Kidney capillary endothelial cell (primary cell): ENCODE data around the gene PARD3B.

ENCODE experiments used
- DNase-seq: peaks from one replicate; pipeline ENCODE4 v3.0.0-alpha.2; 2018; ENCODE audit warnings: low spot score

The PARD3B gene

GRCh38 chr2:204763974-204764703 lies 218.9 kb downstream of the PARD3B start:
- DNase-seq = no peak

DNA sequence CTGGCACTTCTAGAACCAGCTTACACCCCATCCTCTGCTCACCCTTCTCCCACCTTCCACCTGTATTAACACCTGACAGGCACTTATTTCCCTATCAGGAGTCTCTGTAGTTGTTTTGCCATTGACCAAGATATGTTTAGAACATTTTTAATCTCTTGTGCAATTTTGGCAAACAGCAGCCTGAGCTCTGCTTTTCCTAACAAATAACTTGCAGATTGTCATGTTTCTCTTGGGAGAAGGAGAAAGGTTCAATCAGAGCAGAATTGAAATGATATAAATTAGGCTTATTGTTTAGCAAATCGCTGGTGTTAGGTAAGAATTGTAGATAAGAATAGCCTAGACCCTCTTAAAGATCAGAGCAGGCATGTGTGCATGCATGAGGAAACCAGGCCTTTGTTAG lies 225.5 kb downstream of the PARD3B start:
- DNase-seq = no peak

DNA sequence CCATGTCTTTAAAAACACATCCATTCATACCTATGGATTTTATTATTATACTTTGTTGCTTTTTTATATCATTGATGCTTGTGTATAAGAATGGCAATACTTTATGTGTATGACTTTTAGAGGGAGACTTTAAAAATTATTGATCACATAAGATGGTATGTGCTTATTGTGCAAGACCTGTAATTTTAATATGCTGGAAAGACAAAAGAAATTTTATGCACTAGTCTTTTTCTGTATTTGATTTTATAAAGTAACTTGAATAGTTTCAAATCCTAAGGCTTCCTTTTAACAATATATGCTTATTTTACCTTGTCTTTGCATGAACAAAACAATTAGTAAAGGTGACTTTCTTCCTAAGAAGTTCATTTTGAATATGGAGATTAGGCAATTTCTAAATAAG lies 226.4 kb downstream of the PARD3B start:
- no peak for DNase-seq

GRCh38 chr2:204772546-204772945 lies 227.3 kb downstream of the PARD3B start:
- DNase-seq = no peak

DNA sequence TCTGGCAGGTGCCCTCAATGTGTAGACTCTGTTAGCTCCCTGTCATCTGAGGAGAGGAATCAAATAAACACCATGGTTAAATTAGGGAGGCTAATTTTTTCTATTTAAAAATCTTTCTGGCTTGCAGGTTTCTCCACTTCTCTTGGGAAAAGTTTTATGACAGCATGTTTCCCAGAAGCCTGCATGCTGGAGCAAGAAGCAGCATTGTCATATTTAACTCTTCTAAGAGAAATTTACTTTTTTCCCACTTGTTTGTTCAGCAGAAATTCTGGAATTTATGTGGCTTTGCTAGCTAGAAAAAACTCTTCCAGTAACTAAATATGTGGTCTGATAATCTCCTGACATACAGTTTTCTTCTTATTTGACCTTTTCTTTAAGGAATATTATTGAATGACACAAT lies 230.5 kb downstream of the PARD3B start:
- DNase-seq = no peak

GRCh38 chr2:204776781-204777559 lies 231.7 kb downstream of the PARD3B start:
- DNase-seq = no peak

- DNase-seq = no peak
Measured at GRCh38 chr2:204779771-204780170, 234.5 kb downstream of the PARD3B start.

GRCh38 chr2:204781941-204782340 lies 236.7 kb downstream of the PARD3B start:
- no peak for DNase-seq

GRCh38 chr2:204790076-204790475 lies 244.8 kb downstream of the PARD3B start:
- DNase-seq = no peak

DNA sequence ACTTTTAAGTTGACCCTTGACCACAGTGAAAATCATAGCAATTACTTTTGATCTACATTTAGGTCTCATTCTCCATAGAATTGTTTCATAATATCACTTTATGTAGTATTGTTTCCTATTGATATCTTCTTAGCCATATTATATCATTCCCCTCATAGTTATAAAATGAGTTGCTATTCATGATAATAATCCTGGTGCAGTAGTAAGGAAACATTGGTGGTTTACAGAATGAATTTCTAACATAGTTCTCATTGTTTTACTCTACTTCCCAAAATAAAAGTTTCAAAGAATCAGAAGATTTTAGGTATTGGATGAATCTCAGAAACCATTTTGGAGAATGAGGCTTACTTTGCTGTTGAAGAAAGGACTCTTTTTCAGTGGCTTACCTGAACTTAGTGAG lies 246.0 kb downstream of the PARD3B start:
- no peak for DNase-seq

DNA sequence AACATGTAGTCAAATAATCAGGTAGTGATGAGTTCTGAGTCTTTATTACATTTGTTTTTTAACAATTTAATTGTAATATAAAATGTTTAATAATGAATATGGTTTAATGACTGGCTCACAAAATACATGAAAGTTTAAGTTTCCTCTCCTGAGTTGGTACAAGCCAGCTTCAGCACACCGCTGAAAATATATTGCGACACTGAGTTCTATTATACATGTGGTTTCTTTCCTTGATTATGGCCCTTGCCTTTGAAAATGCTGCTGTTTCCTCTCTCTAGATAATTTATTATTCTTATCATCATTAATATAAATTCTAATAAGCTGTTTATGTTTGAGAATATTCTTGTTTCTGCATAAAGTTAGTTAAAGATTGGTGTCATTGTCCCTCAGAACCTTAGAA lies 249.3 kb downstream of the PARD3B start:
- DNase-seq = peak; percentile 4

GRCh38 chr2:204795156-204795555 lies 249.9 kb downstream of the PARD3B start:
- peak; percentile 90 for DNase-seq

- no peak for DNase-seq
Measured at GRCh38 chr2:204796581-204796980, 251.3 kb downstream of the PARD3B start.

DNA sequence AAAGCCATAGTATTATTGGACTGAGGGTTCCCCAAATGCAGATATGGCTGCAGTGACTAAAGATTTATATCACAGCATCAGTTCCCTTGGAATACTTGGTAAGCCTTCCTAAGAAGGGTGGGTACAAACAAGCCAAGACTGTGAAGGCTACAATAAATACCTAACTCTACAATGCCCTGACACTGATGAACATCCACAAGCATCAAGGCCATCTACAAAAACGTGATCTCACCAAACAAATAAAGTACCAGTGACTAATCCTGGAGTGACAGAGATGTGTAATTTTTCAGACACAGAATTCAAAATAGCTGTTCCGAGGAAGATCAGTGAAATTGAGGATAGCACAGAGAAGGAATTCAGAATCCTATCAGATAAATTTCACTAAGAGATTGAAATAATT lies 254.5 kb downstream of the PARD3B start:
- no peak for DNase-seq

DNA sequence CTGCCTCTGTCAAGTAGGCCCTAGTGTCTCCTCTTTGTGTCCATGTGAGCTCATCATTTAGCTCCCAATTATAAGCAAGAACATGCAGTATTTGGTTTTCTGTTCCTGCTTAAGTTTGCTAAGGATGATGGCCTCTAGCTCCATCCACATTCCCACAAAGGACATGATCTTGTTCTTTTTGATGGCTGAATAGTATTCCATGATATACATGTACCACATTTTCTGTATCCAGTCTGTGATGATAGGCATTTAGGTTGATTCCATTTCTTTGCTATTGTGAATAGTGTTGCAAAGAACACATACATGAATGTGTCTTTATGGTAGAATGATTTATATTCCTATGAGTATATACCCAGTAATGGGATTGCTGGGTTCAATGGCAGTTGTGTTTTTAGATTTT lies 263.2 kb downstream of the PARD3B start:
- DNase-seq = no peak

- DNase-seq = peak; percentile 47
Measured at GRCh38 chr2:204824751-204825453, 279.6 kb downstream of the PARD3B start.

DNA sequence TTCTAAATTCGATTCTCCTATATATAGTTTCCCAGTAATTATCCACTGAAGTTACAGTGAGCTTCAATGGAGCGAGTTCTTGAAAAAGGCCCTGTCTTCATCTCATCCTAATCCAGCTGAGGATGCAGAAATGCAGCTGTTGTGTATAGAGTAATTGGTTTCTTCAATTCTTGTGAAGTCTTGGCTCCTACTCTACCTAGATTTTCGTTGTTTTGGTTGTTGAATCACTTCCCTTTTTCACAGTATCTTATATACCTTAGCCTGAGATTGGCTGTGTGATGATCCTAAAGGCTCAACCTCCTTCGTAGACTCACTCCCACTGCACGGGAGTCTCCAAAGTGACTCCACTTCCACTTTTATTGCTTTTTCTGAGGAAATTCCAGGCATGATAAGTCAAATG lies 280.4 kb downstream of the PARD3B start:
- no peak for DNase-seq

DNA sequence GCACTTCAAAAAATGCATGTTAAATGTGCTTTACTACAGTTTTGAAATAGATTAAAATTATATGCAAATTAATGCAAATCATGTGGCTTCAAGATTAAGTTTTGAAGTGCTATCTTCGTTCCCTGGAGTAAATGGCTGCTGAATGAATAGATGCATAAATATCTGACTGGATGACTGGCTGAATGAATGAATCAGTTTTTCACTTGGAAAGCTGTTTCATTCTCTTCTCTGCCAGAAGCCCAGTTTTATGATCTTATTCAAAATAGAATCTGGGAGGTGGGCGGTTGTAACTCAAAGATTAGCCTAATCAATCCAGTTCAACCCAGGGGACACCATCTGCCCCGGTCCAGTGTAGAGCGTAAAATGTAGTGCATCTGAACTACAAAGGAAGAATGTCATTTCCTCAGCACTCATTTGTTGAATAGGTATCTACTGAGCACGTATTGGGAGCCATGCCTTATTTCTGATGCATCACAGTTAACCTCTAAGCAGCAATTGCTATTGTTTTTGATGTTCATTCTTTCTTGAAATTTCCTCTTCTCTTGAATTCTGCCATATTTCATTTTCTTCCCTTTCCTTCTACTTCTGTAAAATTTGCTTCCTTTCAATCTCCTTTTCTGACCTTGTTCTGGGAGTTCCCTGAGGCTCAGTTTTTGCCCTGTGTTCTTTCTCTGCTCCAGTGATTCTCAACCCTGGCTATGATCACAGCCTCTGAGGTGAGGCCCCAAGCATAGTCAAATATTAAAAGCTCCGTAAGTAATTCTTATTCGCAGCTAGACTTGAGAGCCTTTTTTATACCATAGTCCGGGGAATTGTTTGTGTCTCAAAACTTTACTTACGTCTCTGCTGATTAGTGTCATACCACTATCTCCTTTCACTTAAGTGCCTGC lies 282.7 kb downstream of the PARD3B start:
- DNase-seq = no peak

DNA sequence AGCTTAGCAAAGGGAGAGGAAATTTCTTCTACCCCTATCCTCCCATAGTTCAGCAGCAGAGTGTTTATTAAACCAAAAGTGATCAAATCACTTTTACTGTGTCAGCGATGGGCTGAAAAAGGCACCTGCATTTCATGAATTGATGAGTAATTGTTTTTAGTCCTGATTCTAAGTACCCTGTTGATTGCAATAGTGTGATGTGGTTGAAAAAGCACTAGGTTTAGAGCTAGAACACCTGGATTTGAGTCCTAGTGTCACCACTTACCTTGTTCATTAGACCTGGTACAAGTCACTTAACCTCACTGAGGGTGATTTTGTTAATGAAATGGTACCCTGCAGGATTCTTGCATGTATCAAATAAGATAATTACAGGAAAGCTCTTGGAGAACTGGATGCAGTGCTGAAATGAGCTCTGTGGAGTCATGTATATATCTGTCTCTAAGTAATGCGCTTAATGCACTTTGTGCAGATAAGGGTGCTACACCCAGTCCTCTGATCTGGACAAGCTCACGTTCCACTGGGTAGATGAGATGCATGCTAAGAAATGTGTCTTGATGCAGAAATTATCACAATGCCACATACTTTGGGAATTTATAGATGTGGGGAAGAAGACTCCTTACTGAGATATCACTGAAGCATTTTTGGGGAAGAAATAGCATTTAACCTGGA lies 289.6 kb downstream of the PARD3B start:
- DNase-seq = no peak

DNA sequence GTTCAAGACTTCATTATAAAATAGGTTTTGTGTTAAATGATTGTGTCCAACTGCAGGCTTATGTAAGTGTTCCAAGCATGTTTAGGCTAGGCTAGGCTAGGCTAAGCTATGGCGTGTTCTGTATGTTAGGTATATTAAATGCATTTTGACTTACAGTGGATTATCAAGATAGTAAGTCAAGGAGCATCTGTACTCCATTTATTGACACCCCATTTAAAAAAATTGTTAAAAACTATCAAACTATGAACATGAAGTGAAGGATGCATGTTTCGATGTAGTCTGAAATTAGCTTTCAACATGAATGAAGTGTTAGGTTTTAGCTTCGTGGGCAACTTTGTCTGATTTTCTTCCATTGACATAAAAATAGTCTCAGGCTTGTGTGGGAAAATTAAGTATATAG lies 290.5 kb downstream of the PARD3B start:
- no peak for DNase-seq

DNA sequence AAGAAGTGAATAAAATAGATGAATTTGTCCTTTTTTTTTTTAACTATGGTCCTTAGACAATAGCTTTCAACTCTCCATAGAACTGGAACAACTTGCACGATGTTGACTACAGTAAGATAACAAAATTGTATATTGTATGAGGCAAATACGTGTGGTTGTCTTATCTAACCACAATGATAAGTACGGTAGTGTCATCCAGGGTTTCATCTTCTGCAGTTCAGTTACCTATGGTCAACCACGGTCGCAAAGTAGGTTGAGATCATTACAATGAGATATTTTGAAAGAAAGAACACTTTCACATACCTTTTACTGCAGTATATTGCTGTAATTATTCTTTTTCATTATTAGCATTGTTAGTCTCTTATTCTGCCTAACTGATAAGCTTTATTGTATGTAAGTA lies 295.2 kb downstream of the PARD3B start:
- DNase-seq = no peak
